ENCODE results near the gene STT3B. TPM values are rescaled to one million over a fixed set of nuclear protein-coding genes. Genes with fewer than 3 reads are reported as not detected.

The STT3B gene
- total and polyA plus RNA-seq, 2 of the 4 experiments (the other 2 are of a cell fraction) = 45.5 to 86.4 TPM

DNA sequence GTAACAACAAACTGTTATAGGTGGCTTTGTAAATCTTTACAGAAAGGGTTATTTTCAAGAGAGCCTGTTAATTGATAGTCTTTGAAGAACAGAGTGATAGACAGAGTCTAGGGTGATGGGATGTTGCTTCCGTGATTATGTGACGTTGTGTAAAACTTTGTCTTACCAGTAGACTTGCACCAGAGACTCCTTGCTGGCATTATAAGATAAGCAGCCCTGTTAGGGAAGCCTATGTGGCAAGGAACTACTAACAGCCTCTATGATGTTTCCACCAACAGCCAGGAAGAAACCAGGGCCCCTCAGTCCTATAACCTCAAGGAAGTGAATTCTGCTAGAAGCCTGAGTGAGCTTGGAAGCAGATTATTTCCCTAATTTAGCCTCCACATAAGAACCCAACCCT, 18.9 kb downstream of the STT3B start:
- TF ChIP-seq MAFK (IDR thresholded peaks at IDR 0.05; ENCODE audit: low read depth, low read length) (no peak), MAZ (IDR thresholded peaks at IDR 0.05; ENCODE audit: borderline replicate concordance, low read depth, low read length) (no peak), FOS (IDR thresholded peaks at IDR 0.05; ENCODE audit: low read depth, low read length) (no peak), CHD1 (IDR thresholded peaks at IDR 0.05; ENCODE audit: low read depth, low read length) (no peak), RFX5 (IDR thresholded peaks at IDR 0.05; ENCODE audit: low read depth, low read length) (no peak), SMC3 (IDR thresholded peaks at IDR 0.05; ENCODE audit: low read depth, low read length) (no peak), CEBPB (IDR thresholded peaks at IDR 0.05; ENCODE audit: low read depth, low read length) (no peak), MXI1 (IDR thresholded peaks at IDR 0.05; ENCODE audit: borderline replicate concordance, low read depth, low read length) (no peak), BHLHE40 (IDR thresholded peaks at IDR 0.05; ENCODE audit: low read depth, low read length) (no peak), RCOR1 (IDR thresholded peaks at IDR 0.05; ENCODE audit: insufficient replicate concordance, low read length) (no peak), POLR2A (IDR thresholded peaks at IDR 0.05; ENCODE audit: low read depth, low read length) (no peak), RAD21 (IDR thresholded peaks at IDR 0.05; ENCODE audit: low read length) (no peak), NFE2L2 (IDR thresholded peaks at IDR 0.05; ENCODE audit: low read depth, low read length) (no peak)
- TF ChIP-seq, protein P1, sequence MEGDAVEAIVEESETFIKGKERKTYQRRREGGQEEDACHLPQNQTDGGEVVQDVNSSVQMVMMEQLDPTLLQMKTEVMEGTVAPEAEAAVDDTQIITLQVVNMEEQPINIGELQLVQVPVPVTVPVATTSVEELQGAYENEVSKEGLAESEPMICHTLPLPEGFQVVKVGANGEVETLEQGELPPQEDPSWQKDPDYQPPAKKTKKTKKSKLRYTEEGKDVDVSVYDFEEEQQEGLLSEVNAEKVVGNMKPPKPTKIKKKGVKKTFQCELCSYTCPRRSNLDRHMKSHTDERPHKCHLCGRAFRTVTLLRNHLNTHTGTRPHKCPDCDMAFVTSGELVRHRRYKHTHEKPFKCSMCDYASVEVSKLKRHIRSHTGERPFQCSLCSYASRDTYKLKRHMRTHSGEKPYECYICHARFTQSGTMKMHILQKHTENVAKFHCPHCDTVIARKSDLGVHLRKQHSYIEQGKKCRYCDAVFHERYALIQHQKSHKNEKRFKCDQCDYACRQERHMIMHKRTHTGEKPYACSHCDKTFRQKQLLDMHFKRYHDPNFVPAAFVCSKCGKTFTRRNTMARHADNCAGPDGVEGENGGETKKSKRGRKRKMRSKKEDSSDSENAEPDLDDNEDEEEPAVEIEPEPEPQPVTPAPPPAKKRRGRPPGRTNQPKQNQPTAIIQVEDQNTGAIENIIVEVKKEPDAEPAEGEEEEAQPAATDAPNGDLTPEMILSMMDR (conservative IDR thresholded peaks at IDR 0.05; ENCODE audit: low read depth, low read length) = no peak
- TF ChIP-seq, protein P2, sequence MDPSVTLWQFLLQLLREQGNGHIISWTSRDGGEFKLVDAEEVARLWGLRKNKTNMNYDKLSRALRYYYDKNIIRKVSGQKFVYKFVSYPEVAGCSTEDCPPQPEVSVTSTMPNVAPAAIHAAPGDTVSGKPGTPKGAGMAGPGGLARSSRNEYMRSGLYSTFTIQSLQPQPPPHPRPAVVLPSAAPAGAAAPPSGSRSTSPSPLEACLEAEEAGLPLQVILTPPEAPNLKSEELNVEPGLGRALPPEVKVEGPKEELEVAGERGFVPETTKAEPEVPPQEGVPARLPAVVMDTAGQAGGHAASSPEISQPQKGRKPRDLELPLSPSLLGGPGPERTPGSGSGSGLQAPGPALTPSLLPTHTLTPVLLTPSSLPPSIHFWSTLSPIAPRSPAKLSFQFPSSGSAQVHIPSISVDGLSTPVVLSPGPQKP (IDR thresholded peaks at IDR 0.05; ENCODE audit: borderline replicate concordance, low read depth, low read length) = no peak
- TF ChIP-seq, protein P3, sequence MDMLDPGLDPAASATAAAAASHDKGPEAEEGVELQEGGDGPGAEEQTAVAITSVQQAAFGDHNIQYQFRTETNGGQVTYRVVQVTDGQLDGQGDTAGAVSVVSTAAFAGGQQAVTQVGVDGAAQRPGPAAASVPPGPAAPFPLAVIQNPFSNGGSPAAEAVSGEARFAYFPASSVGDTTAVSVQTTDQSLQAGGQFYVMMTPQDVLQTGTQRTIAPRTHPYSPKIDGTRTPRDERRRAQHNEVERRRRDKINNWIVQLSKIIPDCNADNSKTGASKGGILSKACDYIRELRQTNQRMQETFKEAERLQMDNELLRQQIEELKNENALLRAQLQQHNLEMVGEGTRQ (IDR thresholded peaks at IDR 0.05; ENCODE audit: low read depth, low read length) = no peak
- Histone ChIP-seq H2AK9ac (replicated peaks; ENCODE audit: low read depth, low read length, poor library complexity) (no peak overlapping the region), H3K9me3 (ENCODE audit: control insufficient read depth, insufficient read depth, low read length) (no peaks in the 10 kb centered on the region), H2AK5ac (ENCODE audit: low read depth, low read length) (no peak overlapping the region), H3K23ac (ENCODE audit: low read depth, low read length) (no peak overlapping the region), H4K20me1 (ENCODE audit: insufficient read depth, low read length) (peaks cover 58% of the 10 kb centered on the region), H3K56ac (ENCODE audit: extremely low read depth, insufficient read depth, low read length) (no peak overlapping the region), H2BK5ac (ENCODE audit: low read depth, low read length, poor library complexity, severe bottlenecking) (no peak overlapping the region), H3K18ac (ENCODE audit: low read depth, low read length) (no peak overlapping the region), H2BK20ac (ENCODE audit: low read depth, low read length) (no peak overlapping the region), H3K9ac (ENCODE audit: low read depth, low read length) (no peak overlapping the region), H3K4me2 (ENCODE audit: low read depth, low read length) (no peak overlapping the region), H3K9me1 (ENCODE audit: insufficient read depth, low read length) (0 out of 2 replicates have a peak, but pooled peaks cover 3% of the 10 kb centered on the region), H3K4me3 (ENCODE audit: insufficient read depth, low read depth, low read length) (no peak overlapping the region), H3K4ac (ENCODE audit: low read depth, low read length) (no peak overlapping the region), H3K4me1 (ENCODE audit: control insufficient read depth, insufficient read depth, low read length) (no peaks in the 10 kb centered on the region), H2BK120ac (ENCODE audit: low read depth, low read length) (no peak overlapping the region), H3K27me3 (ENCODE audit: control insufficient read depth, insufficient read depth, low read length) (no peaks in the 10 kb centered on the region), H2BK15ac (ENCODE audit: low read depth, low read length) (no peak overlapping the region), H4K8ac (ENCODE audit: low read depth in 2 of 2, low read length in 2 of 2) (no peak overlapping the region), H3K36me3 (ENCODE audit: control insufficient read depth, insufficient read depth, low read length) (no peaks in the 10 kb centered on the region), H3K79me1 (ENCODE audit: low read depth in 1 of 2, low read length in 2 of 2) (peaks cover 9 to 47% of the 10 kb centered on the region in 2 experiments; a peak in 3 of 4 replicates), H2AFZ (replicated peaks; ENCODE audit: low read length, poor library complexity) (no peak overlapping the region), H3K27ac (ENCODE audit: insufficient read depth, low read length) (no peak overlapping the region), H3K14ac (replicated peaks; ENCODE audit: low read depth, low read length) (no peak overlapping the region), H4K5ac (ENCODE audit: low read depth, low read length) (no peak overlapping the region), H4K91ac (ENCODE audit: insufficient read depth, low read depth, low read length) (no peak overlapping the region)
- ATAC-seq (ENCODE audit: low read depth) (no peak), DNase-seq (no peak)
- dilution Hi-C loops (cut with HindIII; ENCODE audit: low sequenced_read_pairs, unreplicated experiment) (no loop called here), intact Hi-C loops (cut with micrococcal nuclease) (loop anchor here (5.0 kb wide), 1 partner anchor 216 kb away; no protein-coding TSS in a partner anchor), in situ Hi-C loops (cut with MboI; ENCODE audit: low sequenced_read_pairs) (no loop called here)
- POLR2A ChIA-PET (ENCODE audit: unreplicated experiment) = no interaction called here
- BruUV-seq (replicated peaks) = no TSS peak
- WGBS, 2 experiments (ENCODE audit: extremely low coverage in 2 of 2, insufficient read length in 1 of 2) = no CpG with 5 or more reads among the region's 2 CpGs
- CTCF ChIA-PET = interaction anchor here (1.1 kb wide), 1 partner anchor 12 kb away, joined by 3 read pairs; no protein-coding TSS in a partner anchor
